Left cardiac atrium (tissue), 4 donors: ENCODE data around the gene TSPAN18. TPM values are rescaled to one million over a fixed set of nuclear protein-coding genes. Genes with fewer than 3 reads are reported as not detected.
A peak's percentile ranks its signal among the peaks of the same experiment; 100 is the strongest.

Experiments
- ATAC-seq, 2 donors: fragments of 200-7000 bp; cut with Tn5 transposase; one replicate each; pipeline ENCODE4 v1.9.1; 2020; ENCODE audit warnings: mild to moderate bottlenecking in 2 of 2, moderate library complexity in 2 of 2
- DNase-seq: peaks from one replicate; pipeline ENCODE4 v3.0.0-alpha.2; 2020
- intact Hi-C, 2 donors: fragments of 100-400 bp; cut with DNase I; formaldehyde crosslinking; loops; one replicate each; pipeline versions ENCODE4 v1.14.1 to v1.15.1; 2022 to 2023
- total RNA-seq, 2 donors: library from RNA; stranded (reverse); fragmentation: NEBNext Ultra II Directional; extraction: Animal tissue kit (Norgen Biotek cat#: 25700); gene quantifications; one replicate each; pipeline ENCODE4 v1.2.1, GENCODE V29; 2021
- donor health status: DM: no; HTN: yes; CAD: no.
- donor health status: DM: no; HTN: yes; CAD: no; lungs with severe emphysema.
- donor health status: DM: yes; HTN: yes; CAD: no.
- donor health status: Dilated cardiomyopathy.

TSPAN18 gene
- total RNA-seq, 2 donors from 2014 or later = 152 to 166 TPM

DNA sequence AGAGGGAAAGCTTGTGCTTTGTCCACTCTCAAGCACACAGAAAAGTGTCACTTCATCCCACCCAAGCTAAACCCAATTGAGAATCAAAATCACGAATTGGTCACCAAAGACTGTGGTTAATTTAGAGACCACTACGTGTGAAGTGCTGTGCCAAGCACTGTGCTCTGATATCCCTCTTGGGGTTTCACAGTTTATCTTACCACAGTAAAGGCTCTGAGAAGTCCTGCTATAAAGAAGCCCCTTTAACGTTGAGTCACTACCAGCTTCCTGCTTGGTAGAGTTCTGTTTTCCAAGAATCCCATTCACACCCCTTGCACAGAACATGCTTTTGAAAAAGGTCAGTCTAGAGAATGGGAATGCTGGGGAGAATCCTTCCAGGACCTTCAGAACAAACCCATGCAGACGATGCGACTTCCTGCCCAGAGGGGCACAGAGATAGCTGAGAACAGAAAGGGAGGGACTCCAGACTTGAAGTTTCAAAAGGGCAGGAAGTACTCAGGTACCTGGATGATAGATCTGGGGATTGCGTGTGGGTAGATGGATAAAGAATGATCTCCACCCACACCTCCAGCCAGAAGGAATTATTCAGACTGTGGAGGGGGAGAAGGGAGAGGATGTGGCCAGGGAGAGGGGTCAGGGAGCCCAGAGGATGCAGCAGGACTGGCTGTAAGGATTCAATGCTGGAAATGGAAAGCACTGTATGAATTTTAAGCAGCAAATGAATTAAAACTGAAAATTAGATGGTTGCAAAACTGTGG, 18.1 kb upstream of the TSPAN18 start:
- no peak for DNase-seq
- ATAC-seq = no peak
- intact Hi-C loops = no loop called here

DNA sequence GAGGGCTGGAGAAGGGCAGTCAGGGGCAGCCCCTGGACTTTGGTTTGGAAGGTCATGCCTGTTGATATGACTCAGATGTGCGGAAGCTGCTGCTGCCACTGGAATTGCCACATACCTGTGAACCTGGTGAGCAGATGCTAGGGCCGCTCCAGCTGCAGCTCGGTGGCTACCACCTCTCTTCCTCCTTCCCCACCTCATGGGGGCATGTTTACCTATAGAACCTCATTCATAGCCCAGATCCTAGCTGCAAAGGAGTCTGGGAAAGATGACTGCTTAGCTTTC, 17.5 kb upstream of the TSPAN18 start:
- ATAC-seq = peak in 1 of 2 donors; percentile 33
- DNase-seq = no peak
- intact Hi-C loops = no loop called here

DNA sequence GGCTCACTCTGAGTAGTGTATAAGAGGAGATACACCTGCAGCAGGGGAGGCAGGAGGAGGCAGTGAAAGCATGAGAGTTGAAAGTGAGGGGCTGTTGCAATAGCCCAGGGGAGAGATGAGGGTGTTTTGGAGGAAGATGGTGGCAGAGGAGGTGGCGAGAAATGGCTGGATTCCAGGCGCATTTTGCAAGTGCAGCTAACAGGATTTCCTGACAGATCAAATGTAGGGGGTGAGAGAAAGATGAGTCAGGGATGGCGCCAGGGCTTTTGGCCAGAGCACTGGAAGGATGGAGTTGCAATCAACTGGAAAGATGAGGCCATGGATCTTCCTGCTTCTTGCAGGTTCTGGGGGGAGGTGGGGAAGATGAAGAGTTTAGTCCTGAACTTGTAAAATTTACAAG, 16.8 kb upstream of the TSPAN18 start:
- ATAC-seq (no peak), DNase-seq (no peak)
- intact Hi-C loops = no loop called here

DNA sequence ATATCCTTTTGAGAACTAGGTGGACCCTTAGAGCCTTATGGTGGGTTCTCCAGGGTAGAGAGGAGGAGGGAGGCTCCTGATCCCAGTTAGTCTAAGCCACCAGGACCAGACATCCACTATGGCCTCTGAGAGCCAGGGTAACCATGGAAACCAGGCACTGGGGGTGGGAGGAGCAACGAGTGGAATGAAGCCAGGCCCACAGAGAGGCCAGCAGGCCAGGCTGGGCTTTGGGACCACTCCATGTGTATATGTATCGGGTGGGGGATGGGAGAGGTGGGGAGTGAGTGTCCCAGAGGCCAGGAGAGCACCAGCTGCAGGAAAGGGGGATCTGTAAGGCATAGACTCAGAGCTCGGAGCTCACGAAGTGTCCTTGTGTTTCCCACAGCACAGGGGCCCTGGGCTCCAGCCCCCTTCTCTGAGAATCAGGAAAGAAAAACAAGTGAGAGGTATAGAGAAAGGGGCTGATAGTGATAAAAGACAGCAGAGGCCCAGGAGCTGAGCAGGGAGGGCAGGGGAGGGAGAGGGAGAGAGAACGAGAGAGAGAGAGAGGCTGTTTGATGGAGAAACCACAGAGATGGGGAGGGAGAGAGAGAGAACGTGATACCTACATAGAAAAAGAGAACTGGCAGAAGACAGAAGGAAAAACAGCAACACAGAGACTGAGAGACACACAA, 15.5 kb upstream of the TSPAN18 start:
- intact Hi-C loops = no loop called here
- DNase-seq (no peak), ATAC-seq (no peak)

DNA sequence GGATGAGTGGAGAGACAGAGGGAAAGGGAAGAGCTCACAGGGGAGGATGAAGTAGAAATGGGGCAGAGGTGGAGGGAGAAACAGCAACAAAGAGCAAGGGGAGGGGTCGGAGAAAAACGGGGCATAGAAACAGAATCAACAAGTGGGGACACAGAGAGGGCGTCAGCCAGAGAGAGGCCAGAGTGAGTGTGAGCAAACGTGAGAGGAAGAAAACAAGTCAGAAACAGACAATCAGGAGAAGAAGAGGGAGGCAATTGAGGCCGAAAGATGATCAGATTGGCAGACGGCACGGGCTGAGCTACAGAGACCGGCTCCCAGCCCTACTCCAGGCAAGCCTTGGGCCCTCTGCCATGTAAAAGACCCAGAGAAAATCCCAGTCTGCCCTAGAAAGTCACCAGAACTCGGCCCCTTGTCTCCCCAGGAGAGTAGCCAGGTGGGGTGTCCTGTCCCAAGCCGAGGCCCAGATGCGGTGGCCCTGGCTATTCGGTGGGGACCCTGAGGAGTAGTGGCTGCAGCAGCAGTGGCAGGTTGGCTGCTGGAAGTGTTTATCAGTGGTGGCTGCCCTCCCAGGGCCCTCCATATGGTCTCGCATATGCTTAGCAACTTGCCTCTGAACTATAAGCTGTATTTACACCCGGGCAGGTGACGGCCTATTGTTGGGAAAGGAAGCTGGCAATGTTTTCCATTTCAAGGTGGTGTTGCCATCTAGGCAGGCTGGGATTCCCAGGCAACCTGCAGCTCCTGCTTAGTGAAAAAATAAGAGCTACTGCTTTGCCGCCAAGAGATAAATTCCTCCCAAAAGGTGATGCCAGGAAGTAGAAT, 14.8 kb upstream of the TSPAN18 start:
- no peak for DNase-seq
- intact Hi-C loops = no loop called here
- peak in 1 of 2 donors; percentile 20 for ATAC-seq

DNA sequence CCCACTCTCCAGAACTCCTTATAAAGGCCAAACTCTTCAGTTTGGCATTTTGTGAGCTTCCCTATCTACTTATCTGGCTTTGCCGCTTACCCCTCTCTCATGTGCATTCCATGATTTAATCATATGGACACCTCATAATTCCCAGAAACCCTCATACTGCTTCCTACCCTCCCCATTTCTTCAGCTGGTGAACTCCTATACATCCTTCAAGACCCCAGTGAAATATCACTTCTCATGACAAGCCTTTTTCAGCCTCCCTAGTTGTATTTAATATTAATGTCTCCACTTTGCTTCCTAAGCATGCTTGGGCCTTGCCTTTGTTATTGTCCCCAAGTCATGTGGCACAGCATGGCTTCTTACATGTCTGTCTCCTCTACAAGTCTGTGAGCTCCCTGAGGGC, 13.7 kb upstream of the TSPAN18 start:
- DNase-seq = no peak
- intact Hi-C loops = no loop called here

DNA sequence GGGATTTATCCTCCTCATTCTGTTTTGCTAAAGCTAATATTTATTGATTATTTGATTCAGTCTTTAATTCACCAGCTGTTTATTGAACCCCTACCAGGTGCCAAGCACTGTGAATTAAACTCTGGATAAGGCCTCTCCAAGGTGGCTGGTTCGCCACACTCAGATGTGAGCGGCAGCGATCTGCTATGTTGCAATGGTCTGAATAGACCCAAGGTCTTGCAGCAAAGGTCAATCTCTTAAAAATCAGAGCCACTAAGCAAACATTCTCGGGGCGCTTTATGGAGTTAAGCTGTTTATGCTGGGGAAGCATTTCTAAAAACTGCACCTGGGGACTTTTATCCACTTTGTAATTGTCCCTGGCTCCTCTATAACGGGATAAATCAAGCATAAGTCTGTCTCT, 10.5 kb upstream of the TSPAN18 start:
- no peak for ATAC-seq
- DNase-seq = no peak
- intact Hi-C loops = no loop called here

More for the DNA sequence above, 13.7 kb upstream of the TSPAN18 start:
- ATAC-seq = no peak

DNA sequence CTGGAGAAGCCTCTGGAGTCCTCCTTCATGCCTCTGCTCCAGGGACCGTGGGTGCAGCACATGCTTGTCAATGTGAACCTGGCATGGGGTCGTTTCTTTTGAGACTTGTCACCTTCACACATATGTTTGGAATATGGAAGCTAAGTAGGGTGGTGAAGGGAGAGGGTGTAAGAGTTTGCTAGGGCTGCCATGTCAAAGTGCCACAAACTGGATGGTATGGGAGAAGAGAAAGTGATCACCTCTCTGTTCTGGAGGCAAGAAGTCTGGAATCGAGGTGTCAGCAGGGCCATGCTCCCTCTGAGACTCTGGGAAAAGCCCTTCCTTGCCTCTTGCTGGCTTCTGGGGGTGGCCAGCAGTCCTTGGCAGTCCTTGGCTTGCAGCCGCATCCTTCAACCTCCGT, 8.7 kb upstream of the TSPAN18 start:
- intact Hi-C loops = no loop called here
- DNase-seq = no peak
- ATAC-seq = no peak

DNA sequence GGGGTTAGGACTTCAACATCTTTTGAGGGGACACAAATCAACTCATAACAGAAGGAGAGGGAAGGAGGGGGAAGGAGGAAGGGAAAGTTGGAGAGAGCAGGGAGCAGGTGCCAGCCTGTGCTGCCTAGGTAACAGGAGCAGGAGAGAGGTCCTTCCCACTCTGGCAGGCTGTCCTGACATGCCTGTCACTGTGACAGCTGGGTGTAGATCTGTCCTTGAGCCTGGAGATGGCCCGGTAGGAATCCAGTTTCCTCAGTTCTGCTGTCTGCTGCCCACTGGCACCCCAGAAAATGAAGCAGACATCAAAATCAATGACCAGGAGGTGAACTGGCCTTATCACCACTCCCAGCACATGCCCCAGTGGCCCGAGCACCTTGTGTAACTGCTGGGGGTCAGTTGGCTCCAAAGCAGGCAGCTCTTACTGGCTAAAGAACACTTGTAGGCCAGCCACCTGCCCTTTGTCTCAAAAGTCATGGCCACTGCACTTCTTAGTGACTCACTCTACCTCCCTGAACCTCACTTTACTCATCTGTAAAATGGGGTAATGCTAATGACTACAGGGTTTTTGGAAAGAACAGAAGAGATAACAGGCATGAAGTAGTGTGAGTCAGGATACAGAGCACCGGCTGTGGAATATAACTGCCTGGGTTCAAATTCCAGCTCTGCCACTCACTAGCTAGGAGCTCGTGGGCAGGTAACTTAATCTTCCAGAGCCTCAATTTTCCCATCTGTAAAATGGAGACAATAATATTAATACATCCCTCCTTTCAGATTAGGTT, 8.0 kb upstream of the TSPAN18 start:
- DNase-seq (no peak), ATAC-seq (no peak)
- intact Hi-C loops = no loop called here

DNA sequence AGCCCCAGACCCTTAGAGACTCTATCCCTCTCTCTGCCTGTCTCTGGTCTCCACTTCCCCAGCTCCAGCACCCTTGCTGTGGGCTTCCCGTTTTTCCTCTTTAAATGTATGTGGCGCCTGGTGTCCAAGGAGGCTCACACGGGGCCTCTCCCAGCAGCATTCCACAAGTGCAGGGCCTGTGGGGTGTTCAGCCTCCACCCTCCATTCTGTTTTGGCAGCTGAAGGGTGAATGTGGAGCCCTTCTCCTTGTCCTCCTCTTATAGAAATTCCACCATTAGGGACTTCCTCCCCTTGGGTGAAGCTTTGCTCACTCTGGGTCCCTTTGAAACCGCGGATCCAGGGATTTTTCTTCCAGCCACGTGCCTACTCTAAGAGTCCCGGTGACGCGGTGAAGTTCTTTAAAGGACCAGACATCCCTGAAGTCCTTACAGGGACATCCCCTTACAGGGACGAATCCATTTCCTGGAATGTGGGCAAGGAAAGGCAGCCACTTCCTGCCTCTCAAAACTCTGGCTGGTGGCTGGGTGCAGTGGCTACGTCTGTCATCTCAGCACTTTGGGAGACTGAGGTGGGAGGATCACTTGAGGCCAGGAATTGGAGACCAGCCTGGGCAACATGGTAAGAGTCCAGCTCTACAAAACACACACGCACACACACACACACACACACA, 1.6 kb upstream of the TSPAN18 start:
- ATAC-seq (no peak), DNase-seq (no peak)
- intact Hi-C loops = loop anchor here (5.0 kb wide), 4 partner anchors 93 to 187 kb away; no protein-coding TSS in a partner anchor

DNA sequence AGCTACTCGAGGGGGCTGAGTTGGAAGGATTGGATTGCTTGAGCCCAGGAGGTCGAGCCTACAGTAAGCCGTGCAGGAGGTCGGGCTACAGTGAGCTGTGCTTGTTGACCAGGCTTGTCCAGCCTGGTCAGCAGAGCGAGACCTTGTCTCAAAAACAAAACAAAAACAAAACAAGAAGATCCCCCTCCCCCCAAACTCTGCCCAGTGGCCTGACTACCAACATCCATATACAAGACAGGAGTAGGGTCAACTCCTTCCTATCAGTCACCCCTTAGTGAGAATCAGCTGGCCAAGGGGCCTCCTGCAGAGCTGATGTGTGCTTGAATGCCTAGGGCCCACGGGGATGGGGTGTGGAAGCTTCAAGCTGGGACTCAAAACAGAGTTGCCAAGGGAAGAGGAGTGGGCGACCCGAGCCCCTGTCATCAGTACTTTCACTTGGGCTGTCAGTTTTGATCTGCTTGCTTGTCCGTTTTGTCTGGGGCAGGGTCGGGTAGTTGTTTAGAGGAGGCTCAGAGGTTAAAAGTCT, 942 bp upstream of the TSPAN18 start:
- intact Hi-C loops = loop anchor here (5.0 kb wide), 4 partner anchors 94 to 186 kb away; no protein-coding TSS in a partner anchor
- ATAC-seq = no peak
- no peak for DNase-seq

DNA sequence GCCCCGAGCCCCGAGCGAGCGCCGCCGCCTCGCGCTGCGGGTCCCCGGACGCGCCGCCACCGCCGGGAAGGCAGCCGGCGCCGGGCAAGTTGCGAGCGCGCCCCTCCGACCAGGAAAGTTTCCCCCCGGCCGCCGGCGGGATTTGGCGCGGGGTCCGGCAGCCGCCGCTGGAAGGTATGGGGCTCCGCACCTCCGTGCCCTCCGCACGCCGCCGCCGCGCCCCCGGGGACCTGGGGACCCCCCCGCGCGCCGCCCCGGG, 281 bp downstream of the TSPAN18 start:
- DNase-seq (no peak), ATAC-seq (no peak)
- intact Hi-C loops = loop anchor here (5.0 kb wide), 4 partner anchors 95 to 185 kb away; no protein-coding TSS in a partner anchor

DNA sequence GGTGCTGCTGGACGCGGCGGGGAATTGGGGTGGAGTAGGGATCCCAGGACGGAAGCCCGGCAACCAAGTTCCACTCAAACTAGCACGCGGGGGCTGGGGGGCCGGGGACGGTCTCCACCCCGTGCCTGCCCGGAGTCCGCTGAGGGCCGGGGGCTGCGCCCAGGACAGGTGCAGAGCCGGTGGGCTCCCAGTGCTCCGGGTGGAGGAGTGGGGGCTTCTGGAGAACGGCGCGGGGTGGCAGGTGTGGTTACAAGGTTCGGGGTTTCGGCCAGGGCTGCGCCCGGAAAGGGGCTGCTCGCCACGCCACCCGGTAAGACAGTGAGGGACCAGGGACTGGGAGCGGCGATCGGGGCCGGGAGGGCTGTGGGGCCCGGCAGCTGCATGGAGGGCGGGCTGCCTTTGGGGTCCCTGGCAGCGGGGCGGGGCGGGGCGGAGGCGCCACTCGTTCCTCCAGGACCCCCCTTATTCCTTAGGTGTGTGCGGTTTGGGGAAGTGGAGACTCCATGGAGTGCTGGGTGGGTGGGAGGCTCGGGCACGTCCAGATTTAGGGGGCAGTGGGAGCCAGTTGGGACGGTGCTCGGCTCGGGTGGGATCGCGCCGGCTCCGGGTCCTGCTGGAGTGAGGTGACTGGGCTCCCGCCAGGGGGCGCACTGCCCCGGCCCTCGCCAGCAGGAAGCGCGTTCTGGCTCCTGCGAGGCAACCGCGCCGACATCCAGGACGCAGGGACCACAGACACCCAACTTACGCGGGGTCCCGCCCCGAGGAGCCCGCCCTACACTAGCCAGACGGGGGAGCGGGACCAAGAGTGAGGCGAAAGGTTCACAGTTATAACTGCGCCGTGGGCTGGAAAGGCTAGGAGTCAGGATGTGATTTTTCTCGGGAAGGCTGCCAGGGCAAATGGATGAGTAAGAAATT, 868 bp downstream of the TSPAN18 start:
- DNase-seq = peak; percentile 93
- ATAC-seq = peak; percentile 79 to 89
- intact Hi-C loops = loop anchor here (1.0 to 5.0 kb wide), 7 partner anchors 47 to 185 kb away; no protein-coding TSS in a partner anchor

DNA sequence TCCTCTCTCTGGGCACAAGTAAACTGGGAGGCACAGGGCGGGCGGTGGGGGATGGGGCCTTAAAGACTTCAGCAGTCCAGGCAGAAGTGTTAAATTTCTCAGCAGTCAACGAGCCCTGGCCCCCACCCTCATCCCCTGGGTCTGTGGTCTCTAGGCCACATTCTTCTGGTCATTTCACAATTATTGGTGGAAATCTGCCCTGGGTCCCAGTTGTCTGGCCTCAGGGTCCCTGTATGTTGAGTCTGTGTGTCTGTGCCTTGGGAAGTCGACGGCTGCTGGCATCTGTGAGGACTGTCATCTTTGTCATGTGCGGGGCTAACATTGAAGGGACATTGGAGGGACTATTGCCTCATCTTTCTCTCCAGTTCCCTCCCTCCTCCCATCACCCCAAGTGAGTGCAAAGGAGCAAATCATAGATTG, 1.7 kb downstream of the TSPAN18 start:
- DNase-seq = no peak
- intact Hi-C loops = loop anchor here (1.0 to 5.0 kb wide), 7 partner anchors 46 to 184 kb away; no protein-coding TSS in a partner anchor
- peak in 1 of 2 donors; percentile 4 for ATAC-seq

DNA sequence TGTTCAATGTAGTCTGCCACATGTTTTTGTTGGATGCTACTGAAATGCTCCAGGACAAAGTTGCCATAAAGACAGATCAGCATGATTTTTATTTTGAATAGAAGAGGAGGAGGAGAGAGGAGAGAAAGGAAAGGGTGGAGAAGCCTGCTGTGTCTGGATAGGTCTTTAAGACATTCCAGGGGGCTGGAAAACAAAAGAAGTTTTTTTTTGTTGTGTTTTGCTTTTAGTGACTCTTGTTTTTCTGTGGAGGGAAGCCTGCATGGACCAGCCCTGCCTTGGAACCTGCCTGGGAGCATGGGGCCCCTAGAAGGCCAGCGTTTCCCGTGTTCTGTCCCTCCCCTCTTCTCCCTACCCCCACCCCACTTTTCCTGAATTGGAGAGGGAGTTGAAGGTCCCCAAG, 2.3 kb downstream of the TSPAN18 start:
- intact Hi-C loops = loop anchor here (2.0 to 5.0 kb wide), 5 partner anchors 46 to 183 kb away; no protein-coding TSS in a partner anchor
- no peak for ATAC-seq
- no peak for DNase-seq

DNA sequence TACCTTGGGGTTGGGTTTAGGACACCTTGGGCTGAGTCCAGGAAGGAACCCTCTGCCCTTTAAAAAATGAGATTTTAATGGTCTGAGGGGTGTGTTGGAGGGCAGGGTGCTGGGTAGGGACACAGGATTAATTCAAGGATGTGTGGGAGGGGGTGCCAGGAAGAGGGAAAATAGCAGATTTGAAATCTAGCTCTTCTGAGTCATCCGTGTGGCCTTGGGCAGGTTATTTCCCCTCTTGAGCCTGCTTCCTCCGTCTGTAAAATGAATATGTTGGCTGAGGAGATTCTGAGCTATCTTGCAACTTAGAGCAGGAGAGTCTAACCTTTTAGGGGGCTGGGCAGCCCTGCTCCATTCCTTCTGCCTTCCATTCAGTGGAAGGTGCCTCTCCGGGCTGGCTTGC, 3.0 kb downstream of the TSPAN18 start:
- intact Hi-C loops = loop anchor here (2.0 to 5.0 kb wide), 5 partner anchors 45 to 183 kb away; no protein-coding TSS in a partner anchor
- DNase-seq (no peak), ATAC-seq (no peak)

DNA sequence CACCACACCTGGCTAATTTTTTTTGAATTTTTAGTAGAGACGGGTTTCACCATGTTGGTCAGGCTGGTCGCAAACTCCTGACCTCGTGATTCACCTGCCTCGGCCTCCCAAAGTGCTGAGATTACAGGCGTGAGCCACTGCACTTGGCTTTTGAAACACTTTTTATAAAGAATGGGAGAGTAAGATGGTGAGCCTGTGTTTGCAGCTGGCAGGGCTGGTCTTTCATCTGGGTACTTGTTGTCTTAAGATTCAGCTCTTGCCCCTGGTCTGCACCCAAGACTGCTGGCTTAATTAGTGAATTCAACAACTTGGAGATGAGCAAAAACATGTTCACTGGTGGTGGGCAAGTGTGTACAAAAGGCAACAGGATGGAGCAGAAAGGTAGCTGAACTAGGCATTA, 4.0 kb downstream of the TSPAN18 start:
- DNase-seq = no peak
- no peak for ATAC-seq
- intact Hi-C loops = no loop called here
